Activated B cell treated with CpG ODN at 0.5 μM for 24 hours (primary cell): ENCODE data around the gene ST6GALNAC3. TPM values are rescaled to one million over a fixed set of nuclear protein-coding genes. Genes with fewer than 3 reads are reported as not detected.

Experiments
- ATAC-seq: fragments of 200-7000 bp; cut with Tn5 transposase; one replicate; pipeline ENCODE4 v1.10.0; 2021; ENCODE audit warnings: low read depth, mild to moderate bottlenecking, moderate library complexity
- CTCF ChIA-PET: fragments of 350-600 bp; sonication (Branson Sonifier 250); formaldehyde crosslinking; loops from one replicate; lab custom pipeline; 2021; ENCODE audit warnings: antibody characterized with exemption; lab: Charles Lee
- POLR2A ChIA-PET: fragments of 350-600 bp; sonication (Branson Sonifier 250); formaldehyde crosslinking; loops from one replicate; lab custom pipeline; 2021; ENCODE audit warnings: antibody characterized with exemption; lab: Charles Lee
- DNase-seq: peaks from one replicate; pipeline ENCODE4 v3.0.0; 2022
- H3K27ac Mint-ChIP-seq: one replicate; pipeline ENCODE4 v1.8.0; 2020; ENCODE audit warnings: mixed read lengths
- H3K27me3 Mint-ChIP-seq: one replicate; pipeline ENCODE4 v1.8.0; 2021; ENCODE audit warnings: mixed read lengths
- H3K36me3 Mint-ChIP-seq: one replicate; pipeline ENCODE4 v1.8.0; 2021; ENCODE audit warnings: low read depth, mixed read lengths
- H3K4me1 Mint-ChIP-seq: one replicate; pipeline ENCODE4 v1.8.0; 2021; ENCODE audit warnings: mixed read lengths
- H3K4me3 Mint-ChIP-seq: one replicate; pipeline ENCODE4 v1.8.0; 2020; ENCODE audit warnings: mild to moderate bottlenecking, mixed read lengths
- H3K9me3 Mint-ChIP-seq: one replicate; pipeline ENCODE4 v1.8.0; 2020; ENCODE audit warnings: mixed read lengths
- intact Hi-C: fragments of 100-400 bp; cut with micrococcal nuclease; formaldehyde crosslinking; loops from one replicate; pipeline ENCODE4 v1.15.1; 2024
- total RNA-seq: library from RNA; stranded (reverse); gene quantifications from 2 replicates; pipeline ENCODE4 v1.2.3, GENCODE V29; 2022
- TF ChIP-seq, protein P1 (sequence below): fragments of 200-600 bp; IDR thresholded peaks from one replicate; pipeline ENCODE4 v1.8.0; 2022; ENCODE audit warnings: antibody characterized with exemption, mild to moderate bottlenecking

ST6GALNAC3 gene
- total RNA-seq, 1 donor from 2014 or later: 12.6 TPM

DNA sequence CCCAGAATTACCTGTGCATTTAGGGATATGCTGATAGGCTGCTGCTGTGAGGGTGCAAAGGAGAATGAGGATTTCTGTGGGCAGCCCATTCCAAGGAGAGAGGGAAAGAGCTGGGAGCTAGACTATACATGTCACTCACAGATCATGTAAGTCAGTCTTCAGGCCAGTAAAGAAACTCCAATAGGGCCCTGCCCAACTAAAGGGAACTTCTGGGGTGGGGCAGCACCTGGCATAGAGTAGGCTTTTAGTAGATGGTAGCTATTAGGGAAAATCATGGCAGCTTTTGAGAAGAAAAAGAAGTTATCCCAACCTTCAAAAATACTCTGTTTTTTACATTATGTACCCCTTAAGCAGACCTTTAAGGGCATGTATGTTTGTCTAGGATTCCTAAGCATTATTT lies 89.6 kb downstream of the ST6GALNAC3 start:
- Mint-ChIP-seq H3K4me3 (no peak overlapping the region), H3K4me1 (peaks cover 6% of the 10 kb centered on the region), H3K9me3 (peaks cover 25% of the 10 kb centered on the region), H3K27me3 (no peaks in the 10 kb centered on the region), H3K27ac (no peak overlapping the region), H3K36me3 (peaks cover 10% of the 10 kb centered on the region)
- intact Hi-C loops: no loop called here
- TF ChIP-seq, protein P1, sequence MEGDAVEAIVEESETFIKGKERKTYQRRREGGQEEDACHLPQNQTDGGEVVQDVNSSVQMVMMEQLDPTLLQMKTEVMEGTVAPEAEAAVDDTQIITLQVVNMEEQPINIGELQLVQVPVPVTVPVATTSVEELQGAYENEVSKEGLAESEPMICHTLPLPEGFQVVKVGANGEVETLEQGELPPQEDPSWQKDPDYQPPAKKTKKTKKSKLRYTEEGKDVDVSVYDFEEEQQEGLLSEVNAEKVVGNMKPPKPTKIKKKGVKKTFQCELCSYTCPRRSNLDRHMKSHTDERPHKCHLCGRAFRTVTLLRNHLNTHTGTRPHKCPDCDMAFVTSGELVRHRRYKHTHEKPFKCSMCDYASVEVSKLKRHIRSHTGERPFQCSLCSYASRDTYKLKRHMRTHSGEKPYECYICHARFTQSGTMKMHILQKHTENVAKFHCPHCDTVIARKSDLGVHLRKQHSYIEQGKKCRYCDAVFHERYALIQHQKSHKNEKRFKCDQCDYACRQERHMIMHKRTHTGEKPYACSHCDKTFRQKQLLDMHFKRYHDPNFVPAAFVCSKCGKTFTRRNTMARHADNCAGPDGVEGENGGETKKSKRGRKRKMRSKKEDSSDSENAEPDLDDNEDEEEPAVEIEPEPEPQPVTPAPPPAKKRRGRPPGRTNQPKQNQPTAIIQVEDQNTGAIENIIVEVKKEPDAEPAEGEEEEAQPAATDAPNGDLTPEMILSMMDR: no peak
- CTCF ChIA-PET: no interaction called here
- DNase-seq (no peak), ATAC-seq (no peak)
- POLR2A ChIA-PET: no interaction called here

DNA sequence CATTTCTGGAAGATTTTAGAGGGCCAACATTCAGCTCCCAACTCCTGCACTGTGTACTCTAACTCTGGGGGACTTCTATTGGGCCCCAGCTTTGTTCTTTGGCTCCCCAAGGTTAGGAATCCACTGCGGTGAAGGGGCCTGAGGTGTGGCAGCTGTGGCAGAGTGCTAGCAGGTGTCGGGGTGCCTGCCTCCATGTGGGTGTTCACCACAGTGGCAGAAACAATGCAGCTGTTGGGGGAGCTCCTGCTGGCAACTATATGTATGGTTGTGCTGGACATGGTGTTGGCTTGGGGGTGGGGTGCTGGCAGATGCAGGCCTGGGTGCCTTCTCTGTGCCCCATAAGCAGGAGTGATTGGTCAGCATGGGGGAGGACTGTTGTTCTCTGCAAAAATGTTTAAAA lies 95.5 kb downstream of the ST6GALNAC3 start:
- ChIA-PET POLR2A (no interaction called here), CTCF (no interaction called here)
- TF ChIP-seq, protein P1: no peak
- no peaks in the 10 kb centered on the region for H3K27me3 Mint-ChIP-seq
- DNase-seq (no peak), ATAC-seq (no peak)
- H3K4me1 Mint-ChIP-seq: peaks cover 13% of the 10 kb centered on the region
- H3K4me3 Mint-ChIP-seq: no peak overlapping the region
- H3K36me3 Mint-ChIP-seq: peaks cover 10% of the 10 kb centered on the region
- intact Hi-C loops: no loop called here
- peaks cover 30% of the 10 kb centered on the region for H3K9me3 Mint-ChIP-seq
- H3K27ac Mint-ChIP-seq: no peak overlapping the region

DNA sequence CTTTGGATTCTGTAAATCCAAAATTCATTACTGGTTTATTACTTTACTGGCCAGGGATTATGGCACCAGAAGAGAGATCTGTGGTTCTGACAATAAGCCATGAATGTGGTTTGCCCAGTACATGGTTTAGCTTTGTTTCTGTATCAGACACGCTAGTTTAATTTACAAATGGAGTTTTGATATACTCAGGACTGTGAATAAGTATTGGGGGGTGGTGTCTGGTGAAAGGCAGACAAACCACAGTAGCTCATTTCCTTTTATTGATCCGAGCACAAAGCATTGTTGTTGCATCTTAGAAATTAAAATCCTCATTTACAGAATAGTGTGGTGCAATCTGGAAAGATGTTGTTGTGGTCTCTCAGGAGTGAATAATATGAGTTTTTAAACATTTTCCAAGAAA lies 96.0 kb downstream of the ST6GALNAC3 start:
- peaks cover 28% of the 10 kb centered on the region for H3K9me3 Mint-ChIP-seq
- H3K27ac Mint-ChIP-seq: no peak overlapping the region
- ChIA-PET POLR2A (no interaction called here), CTCF (no interaction called here)
- intact Hi-C loops: no loop called here
- no peak overlapping the region for H3K4me3 Mint-ChIP-seq
- DNase-seq (no peak), ATAC-seq (no peak)
- H3K4me1 Mint-ChIP-seq: peaks cover 13% of the 10 kb centered on the region
- H3K36me3 Mint-ChIP-seq: peaks cover 10% of the 10 kb centered on the region
- TF ChIP-seq, protein P1: no peak
- H3K27me3 Mint-ChIP-seq: no peaks in the 10 kb centered on the region

DNA sequence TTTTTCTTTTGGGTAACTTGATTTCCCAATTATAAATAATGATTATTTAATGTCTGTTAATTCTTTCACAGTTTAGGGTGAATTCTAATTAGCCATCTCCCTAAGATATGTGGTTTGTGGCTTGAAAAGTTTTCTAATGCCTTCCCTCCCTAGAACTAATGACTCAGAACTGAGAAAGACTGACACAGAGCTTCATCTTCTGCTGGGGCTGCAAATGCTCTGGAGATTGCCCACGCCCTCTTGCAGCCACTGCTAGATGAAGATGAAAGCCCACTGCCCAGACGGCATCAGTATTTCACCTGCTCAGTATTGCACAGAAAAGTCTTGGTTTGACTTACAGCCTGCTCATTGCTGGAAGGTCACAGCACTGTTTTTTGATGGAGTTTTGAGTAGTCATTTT lies 101.5 kb downstream of the ST6GALNAC3 start:
- DNase-seq: no peak
- ATAC-seq: no peak
- TF ChIP-seq, protein P1: no peak
- H3K9me3 Mint-ChIP-seq: peaks cover 5% of the 10 kb centered on the region
- ChIA-PET CTCF (no interaction called here), POLR2A (no interaction called here)
- no peak overlapping the region for H3K4me3 Mint-ChIP-seq
- intact Hi-C loops: no loop called here
- peaks cover 17% of the 10 kb centered on the region for H3K4me1 Mint-ChIP-seq
- no peaks in the 10 kb centered on the region for H3K36me3 Mint-ChIP-seq
- no peak overlapping the region for H3K27ac Mint-ChIP-seq
- H3K27me3 Mint-ChIP-seq: no peaks in the 10 kb centered on the region

DNA sequence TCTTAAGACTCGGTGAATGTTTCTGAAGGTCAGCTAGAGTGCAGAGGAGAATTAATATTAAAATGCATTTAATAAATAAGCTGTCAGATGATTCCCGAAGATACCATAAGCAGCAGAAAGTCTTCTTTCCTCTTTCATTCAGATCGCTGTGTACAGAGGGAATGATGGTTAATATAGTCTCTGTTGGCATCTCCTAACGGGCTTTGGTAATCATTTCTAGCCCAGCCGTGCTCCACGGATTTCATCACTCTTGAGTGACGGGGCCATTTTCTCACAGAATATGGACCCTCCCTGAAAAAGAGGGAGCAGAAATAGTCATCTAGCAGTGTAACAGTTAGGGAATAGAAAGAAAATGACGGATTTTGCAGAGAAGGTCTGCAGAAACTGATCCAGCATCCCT lies 103.1 kb downstream of the ST6GALNAC3 start:
- TF ChIP-seq, protein P1: no peak
- Mint-ChIP-seq H3K9me3 (peaks cover 5% of the 10 kb centered on the region), H3K4me1 (peaks cover 6% of the 10 kb centered on the region), H3K27me3 (no peaks in the 10 kb centered on the region), H3K4me3 (no peak overlapping the region), H3K27ac (no peak overlapping the region), H3K36me3 (no peaks in the 10 kb centered on the region)
- ChIA-PET POLR2A (no interaction called here), CTCF (no interaction called here)
- ATAC-seq (no peak), DNase-seq (no peak)
- intact Hi-C loops: no loop called here
